GM13976 (cell line): ENCODE measurements around the gene BMAL1.
A peak's percentile ranks its signal among the peaks of the same experiment; 100 is the strongest.

Experiments
- DNase-seq: peaks from one replicate; pipeline ENCODE4 v3.0.0; 2012; ENCODE audit warnings: low spot score
- in situ Hi-C: fragments of 300-500 bp; cut with MboI; formaldehyde crosslinking; loops from one replicate; pipeline ENCODE4 v1.12.0; 2022; ENCODE audit warnings: low sequenced_read_pairs, mixed read lengths, inconsistent platforms; ENCODE audit not compliant: unreplicated experiment
- TF ChIP-seq, protein P1 (sequence below): IDR thresholded peaks from 2 replicates; pipeline ENCODE4 v1.5.1; 2012; ENCODE audit warnings: borderline replicate concordance, mild to moderate bottlenecking; ENCODE audit not compliant: insufficient read depth; ENCODE audit errors: extremely low read depth, missing control alignments, control extremely low read depth

BMAL1 gene

DNA sequence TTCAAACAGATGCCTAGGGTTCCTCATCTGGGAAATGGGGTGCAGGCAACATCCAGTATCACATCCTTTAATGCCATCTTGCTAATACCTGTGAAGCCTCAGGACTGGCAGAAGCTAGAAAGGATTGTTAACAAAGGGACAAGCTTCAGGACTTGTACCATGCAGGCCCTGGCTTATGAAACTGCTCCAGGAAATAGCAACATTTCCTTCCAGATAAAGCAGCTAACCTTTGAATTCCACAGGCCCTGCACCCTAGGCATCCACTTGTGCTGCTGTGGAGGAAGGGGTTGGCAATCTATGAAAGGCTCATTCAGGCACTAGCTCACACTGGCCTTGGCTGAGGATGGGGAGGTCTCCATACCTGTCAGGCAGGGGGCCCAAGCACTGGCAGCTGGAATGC is 98.2 kb downstream of the BMAL1 start:
- in situ Hi-C loops, result no loop called here
- TF ChIP-seq, protein P1, sequence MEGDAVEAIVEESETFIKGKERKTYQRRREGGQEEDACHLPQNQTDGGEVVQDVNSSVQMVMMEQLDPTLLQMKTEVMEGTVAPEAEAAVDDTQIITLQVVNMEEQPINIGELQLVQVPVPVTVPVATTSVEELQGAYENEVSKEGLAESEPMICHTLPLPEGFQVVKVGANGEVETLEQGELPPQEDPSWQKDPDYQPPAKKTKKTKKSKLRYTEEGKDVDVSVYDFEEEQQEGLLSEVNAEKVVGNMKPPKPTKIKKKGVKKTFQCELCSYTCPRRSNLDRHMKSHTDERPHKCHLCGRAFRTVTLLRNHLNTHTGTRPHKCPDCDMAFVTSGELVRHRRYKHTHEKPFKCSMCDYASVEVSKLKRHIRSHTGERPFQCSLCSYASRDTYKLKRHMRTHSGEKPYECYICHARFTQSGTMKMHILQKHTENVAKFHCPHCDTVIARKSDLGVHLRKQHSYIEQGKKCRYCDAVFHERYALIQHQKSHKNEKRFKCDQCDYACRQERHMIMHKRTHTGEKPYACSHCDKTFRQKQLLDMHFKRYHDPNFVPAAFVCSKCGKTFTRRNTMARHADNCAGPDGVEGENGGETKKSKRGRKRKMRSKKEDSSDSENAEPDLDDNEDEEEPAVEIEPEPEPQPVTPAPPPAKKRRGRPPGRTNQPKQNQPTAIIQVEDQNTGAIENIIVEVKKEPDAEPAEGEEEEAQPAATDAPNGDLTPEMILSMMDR, result no peak
- DNase-seq, result no peak

DNA sequence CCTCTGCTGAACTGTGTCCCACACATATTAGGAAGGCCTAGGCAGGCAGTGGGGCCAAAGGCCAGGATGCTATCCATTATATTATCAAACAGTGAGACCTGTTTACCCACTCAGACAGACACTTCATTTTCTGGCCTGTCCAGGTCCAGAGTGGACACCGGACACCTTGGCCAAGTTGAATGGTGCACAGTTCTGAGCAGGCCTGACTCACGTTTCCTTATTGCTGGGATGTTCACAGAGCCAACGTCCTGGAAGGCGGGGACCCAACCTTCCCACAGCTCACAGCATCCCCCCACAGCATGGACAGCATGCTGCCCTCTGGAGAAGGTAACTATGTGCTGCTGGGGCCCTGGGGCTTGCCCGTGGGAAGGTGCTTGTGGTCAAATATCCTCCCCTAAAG is 98.8 kb downstream of the BMAL1 start:
- no peak for DNase-seq
- TF ChIP-seq, protein P1, result no peak
- in situ Hi-C loops, result no loop called here

DNA sequence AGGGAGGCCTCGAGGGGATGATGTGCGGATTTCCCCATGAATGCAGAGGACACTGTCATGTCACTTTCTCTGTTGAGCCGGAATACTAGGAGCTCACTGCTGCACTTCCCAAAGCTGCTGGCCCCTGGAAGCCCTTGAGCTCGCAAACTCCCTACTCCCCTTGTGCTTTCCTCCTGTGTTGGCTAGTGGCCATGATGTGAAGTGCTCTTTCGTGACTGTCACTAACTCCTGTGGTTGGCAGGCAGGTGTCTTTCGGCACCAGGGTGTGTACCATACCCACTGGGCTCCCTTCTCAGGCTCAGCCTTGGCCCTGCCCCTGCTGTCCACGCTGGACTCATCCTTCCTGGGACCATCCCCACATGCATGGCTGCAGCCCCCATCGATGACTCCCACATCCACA is 99.2 kb downstream of the BMAL1 start:
- no peak for DNase-seq
- in situ Hi-C loops, result no loop called here
- TF ChIP-seq, protein P1, result no peak

DNA sequence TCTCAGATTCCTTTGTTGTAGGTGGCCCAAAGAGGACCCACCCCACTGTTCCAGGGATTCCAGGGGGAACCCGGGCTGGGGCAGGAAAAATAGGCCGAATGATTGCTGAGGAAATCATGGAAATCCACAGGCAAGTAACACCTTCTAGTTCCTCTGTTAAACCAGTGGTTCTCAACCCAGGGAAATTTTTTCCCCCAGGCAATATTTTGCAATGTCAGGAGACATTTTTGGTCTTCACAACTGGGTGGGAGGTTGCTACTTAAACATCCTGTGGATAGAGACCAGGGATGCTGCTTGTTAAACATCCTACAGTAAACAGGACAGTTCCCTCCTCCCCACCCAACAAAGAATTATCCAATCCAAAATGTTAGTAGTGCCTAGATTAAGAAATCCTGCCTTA is 100.7 kb downstream of the BMAL1 start:
- TF ChIP-seq, protein P1, result no peak
- DNase-seq, result no peak
- in situ Hi-C loops, result no loop called here

DNA sequence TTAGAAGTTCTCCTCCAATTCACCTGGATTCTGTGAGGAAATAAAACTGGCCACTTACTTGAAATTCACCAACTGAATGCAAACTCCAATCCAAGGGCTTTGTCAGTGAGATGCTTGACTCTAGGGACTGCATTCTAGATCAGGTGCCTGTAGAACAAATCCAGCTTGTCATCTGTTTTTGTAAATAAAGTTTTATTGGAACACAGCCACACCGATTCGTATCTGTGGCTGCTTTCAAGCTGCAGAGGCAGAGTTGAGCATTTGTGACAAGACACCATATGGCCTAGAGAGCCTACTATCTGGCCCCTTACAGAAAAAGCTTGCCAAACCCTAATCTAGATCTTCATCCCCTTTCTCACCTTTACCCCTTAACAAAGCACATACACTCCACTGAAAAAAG is 103.1 kb downstream of the BMAL1 start:
- no peak for DNase-seq
- in situ Hi-C loops, result no loop called here
- TF ChIP-seq, protein P1, result no peak

DNA sequence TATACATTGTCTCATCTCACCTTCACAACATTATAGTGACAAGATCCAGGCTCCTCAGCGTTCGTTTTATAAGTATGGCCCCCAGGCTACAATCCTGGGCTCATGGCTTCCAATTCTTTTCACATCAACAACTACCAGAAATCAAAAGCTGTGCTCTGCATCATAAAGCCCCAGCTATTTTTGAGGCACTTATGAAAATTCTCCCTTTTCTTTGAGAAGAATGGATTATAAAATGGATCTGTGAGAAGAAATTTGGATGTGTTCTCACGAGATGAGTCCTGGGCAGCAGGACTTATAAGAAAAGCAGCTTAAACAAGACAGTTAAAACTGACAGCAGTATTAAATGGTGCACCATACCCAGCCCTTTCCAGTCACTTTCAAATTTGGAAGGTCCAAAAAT is 105.2 kb downstream of the BMAL1 start:
- DNase-seq, result no peak
- in situ Hi-C loops, result no loop called here
- TF ChIP-seq, protein P1, result no peak

DNA sequence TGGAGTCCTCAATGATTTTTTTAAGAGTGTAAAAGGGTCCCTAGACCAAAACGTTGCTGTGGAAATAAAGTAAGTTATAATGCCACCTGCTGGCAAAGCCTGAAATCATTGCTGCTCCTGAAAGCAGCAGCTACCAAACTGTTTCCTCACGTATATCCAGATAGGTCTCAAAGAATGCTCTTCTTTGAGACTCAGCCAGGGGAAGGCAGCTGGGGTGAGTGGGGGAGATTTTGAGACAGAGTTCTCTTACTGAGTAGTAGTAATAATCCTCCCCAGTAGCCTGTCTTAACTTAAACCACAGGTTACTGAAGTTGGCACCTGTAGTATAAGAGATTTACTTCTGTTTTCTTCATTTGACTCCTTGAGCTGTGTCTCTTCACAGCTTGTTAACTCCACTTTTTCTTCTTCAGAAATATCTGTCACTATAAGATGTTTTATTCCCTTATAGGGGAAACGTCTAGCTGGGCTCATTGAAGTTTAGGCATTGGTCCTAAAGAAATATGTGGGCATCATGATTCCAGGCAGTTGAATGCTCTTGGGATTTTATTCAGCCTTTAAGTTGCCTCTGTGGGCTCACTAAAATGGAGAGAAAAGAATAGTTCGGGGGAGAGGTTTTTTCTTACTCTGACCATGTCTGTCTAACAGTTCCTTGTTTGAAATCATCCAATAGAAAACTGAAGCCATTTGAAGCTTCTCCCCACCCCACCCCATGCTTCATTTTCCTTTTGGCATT is 107.5 kb downstream of the BMAL1 start:
- in situ Hi-C loops, result no loop called here

More for the DNA sequence above, 107.5 kb downstream of the BMAL1 start:
- peak; percentile 32 for DNase-seq
- TF ChIP-seq, protein P1, result peak; percentile 67
